Mucosa of descending colon (tissue), 3 donors: ENCODE results near the gene SYNDIG1. TPM values are rescaled to one million over a fixed set of nuclear protein-coding genes. Genes with fewer than 3 reads are reported as not detected.

ENCODE experiments used
- ATAC-seq: fragments of 200-7000 bp; cut with Tn5 transposase; one replicate; pipeline ENCODE4 v1.9.1; 2020; ENCODE audit warnings: mild to moderate bottlenecking, moderate library complexity
- DNase-seq, 3 donors: peaks; one replicate each; pipeline ENCODE4 v3.0.0-alpha.2; 2020
- H3K36me3 ChIP-seq: fragments of 200-600 bp; one replicate; pipeline ENCODE4 v1.8.0; 2021; ENCODE audit warnings: low read depth, mild to moderate bottlenecking
- H3K4me1 ChIP-seq: fragments of 200-600 bp; one replicate; pipeline ENCODE4 v1.8.0; 2021; ENCODE audit warnings: low read depth, mild to moderate bottlenecking
- H3K4me3 ChIP-seq: fragments of 200-600 bp; one replicate; pipeline ENCODE4 v1.8.0; 2021; ENCODE audit warnings: mild to moderate bottlenecking
- H3K9me3 ChIP-seq: fragments of 200-600 bp; one replicate; pipeline ENCODE4 v1.8.0; 2021; ENCODE audit warnings: mild to moderate bottlenecking
- intact Hi-C, 2 donors: fragments of 100-400 bp; cut with DNase I in 1 of 2; cut with micrococcal nuclease in 1 of 2; formaldehyde crosslinking; loops; one replicate each; pipeline versions ENCODE4 v1.11.0 to v1.11.1; 2022; cut with DNase I, micrococcal nuclease
- total RNA-seq, 3 donors: library from RNA; stranded (reverse); fragmentation: NEBNext Ultra II Directional in 2 of 3; extraction: Animal tissue kit (Norgen Biotek cat#: 25700) in 2 of 3; gene quantifications; one replicate each; pipeline versions ENCODE4 v1.2.1 to v1.2.4, GENCODE V29; 2021 to 2023
- TF ChIP-seq, protein P1 (sequence below): fragments of 200-600 bp; IDR thresholded peaks from one replicate; pipeline ENCODE4 v1.8.0; 2022; ENCODE audit warnings: antibody characterized with exemption, mild to moderate bottlenecking
- donor health status: DM: no; HTN: no; CAD: no; lungs with moderate emphysema.
- donor health status: DM: no; HTN: no; CAD: no.
- donor health status: DM: no; HTN: yes; CAD: no.

The SYNDIG1 gene
- total RNA-seq, 3 donors from 2014 or later = 0.12 to 0.46 (median 0.35) TPM

GRCh38 chr20:24696396-24696795 lies 227.0 kb downstream of the SYNDIG1 start:
- DNase-seq = no peak
- Histone ChIP-seq H3K4me3 (no peak overlapping the region), H3K4me1 (no peaks in the 10 kb centered on the region), H3K9me3 (no peaks in the 10 kb centered on the region), H3K36me3 (no peaks in the 10 kb centered on the region)
- TF ChIP-seq, protein P1, sequence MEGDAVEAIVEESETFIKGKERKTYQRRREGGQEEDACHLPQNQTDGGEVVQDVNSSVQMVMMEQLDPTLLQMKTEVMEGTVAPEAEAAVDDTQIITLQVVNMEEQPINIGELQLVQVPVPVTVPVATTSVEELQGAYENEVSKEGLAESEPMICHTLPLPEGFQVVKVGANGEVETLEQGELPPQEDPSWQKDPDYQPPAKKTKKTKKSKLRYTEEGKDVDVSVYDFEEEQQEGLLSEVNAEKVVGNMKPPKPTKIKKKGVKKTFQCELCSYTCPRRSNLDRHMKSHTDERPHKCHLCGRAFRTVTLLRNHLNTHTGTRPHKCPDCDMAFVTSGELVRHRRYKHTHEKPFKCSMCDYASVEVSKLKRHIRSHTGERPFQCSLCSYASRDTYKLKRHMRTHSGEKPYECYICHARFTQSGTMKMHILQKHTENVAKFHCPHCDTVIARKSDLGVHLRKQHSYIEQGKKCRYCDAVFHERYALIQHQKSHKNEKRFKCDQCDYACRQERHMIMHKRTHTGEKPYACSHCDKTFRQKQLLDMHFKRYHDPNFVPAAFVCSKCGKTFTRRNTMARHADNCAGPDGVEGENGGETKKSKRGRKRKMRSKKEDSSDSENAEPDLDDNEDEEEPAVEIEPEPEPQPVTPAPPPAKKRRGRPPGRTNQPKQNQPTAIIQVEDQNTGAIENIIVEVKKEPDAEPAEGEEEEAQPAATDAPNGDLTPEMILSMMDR = no peak
- intact Hi-C loops = no loop called here
- ATAC-seq = no peak

GRCh38 chr20:24697411-24697810 lies 228.0 kb downstream of the SYNDIG1 start:
- H3K36me3 ChIP-seq = no peaks in the 10 kb centered on the region
- H3K4me3 ChIP-seq = no peak overlapping the region
- TF ChIP-seq, protein P1 = no peak
- no peaks in the 10 kb centered on the region for H3K9me3 ChIP-seq
- intact Hi-C loops = no loop called here
- no peaks in the 10 kb centered on the region for H3K4me1 ChIP-seq
- DNase-seq (no peak), ATAC-seq (no peak)

DNA sequence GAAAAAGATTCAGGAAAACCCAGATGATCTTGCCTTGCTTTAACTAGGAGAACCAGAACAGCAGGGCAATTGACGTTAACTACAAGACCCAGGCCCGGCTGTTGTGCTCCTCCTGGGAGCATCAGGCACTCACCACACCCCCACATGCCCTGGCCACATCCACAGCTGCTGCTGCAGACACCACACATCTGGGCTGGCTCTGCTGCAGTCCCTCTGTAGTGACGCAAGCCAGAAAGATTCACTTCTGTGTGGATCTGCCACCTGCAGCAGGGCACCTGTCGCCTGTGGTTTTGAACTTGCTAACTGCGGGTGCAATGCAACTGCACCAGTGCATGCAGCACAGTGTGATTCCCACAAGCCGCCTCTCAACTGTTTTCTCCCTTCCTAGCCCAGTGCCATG lies 228.8 kb downstream of the SYNDIG1 start:
- H3K4me3 ChIP-seq = no peak overlapping the region
- no peaks in the 10 kb centered on the region for H3K9me3 ChIP-seq
- DNase-seq = no peak
- ATAC-seq = no peak
- H3K4me1 ChIP-seq = no peaks in the 10 kb centered on the region
- TF ChIP-seq, protein P1 = no peak
- H3K36me3 ChIP-seq = no peaks in the 10 kb centered on the region
- intact Hi-C loops = no loop called here

GRCh38 chr20:24698706-24699206 lies 229.3 kb downstream of the SYNDIG1 start:
- H3K4me1 ChIP-seq = no peaks in the 10 kb centered on the region
- H3K4me3 ChIP-seq = no peak overlapping the region
- intact Hi-C loops = no loop called here
- H3K36me3 ChIP-seq = no peaks in the 10 kb centered on the region
- ATAC-seq = no peak
- no peak for DNase-seq
- TF ChIP-seq, protein P1 = no peak
- H3K9me3 ChIP-seq = no peaks in the 10 kb centered on the region

- Histone ChIP-seq H3K36me3 (no peaks in the 10 kb centered on the region), H3K4me1 (no peaks in the 10 kb centered on the region), H3K9me3 (no peaks in the 10 kb centered on the region), H3K4me3 (no peak overlapping the region)
- no peak for ATAC-seq
- TF ChIP-seq, protein P1 = no peak
- DNase-seq = no peak
- intact Hi-C loops = no loop called here
Measured at GRCh38 chr20:24699321-24700165, 230.1 kb downstream of the SYNDIG1 start.
